ENCODE data around the gene MANF. TPM values are rescaled to one million over a fixed set of nuclear protein-coding genes. Genes with fewer than 3 reads are reported as not detected.
A peak's percentile ranks its signal among the peaks of the same experiment; 100 is the strongest.

MANF gene
- total RNA-seq, 1 experiment from 2014 or later = 132 TPM

GRCh38 chr3:51382076-51382745, 2.9 kb upstream of the MANF start:
- no peak for DNase-seq (ENCODE audit: low read depth, low spot score)
- intact Hi-C loops (cut with micrococcal nuclease) = loop anchor here (10.0 kb wide), 1 partner anchor 1027 kb away; the partner anchor contains the start of genes CYB561D2, NPRL2 and TMEM115
- no peak overlapping the region for H3K27ac ChIP-seq (ENCODE audit: low read depth, low read length)

More at GRCh38 chr3:51382076-51382745, 2.9 kb upstream of the MANF start:
- POLR2A ChIA-PET = no interaction called here
- peaks cover 6 to 22% of the 10 kb centered on the region in 2 experiments; a peak in 3 of 4 replicates for H3K4me1 ChIP-seq (ENCODE audit: control insufficient read depth in 1 of 2, insufficient read depth in 2 of 2, low read length in 2 of 2)
- RAD21 ChIA-PET (ENCODE audit: low non-redundant PET in 1 of 2, low total read pairs in 2 of 2, uncharacterized antibody in 2 of 2, unreplicated experiment in 2 of 2) = no interaction called here
- CTCF ChIA-PET = interaction anchor here (0.5 to 0.9 kb wide), 2 partner anchors 10 to 117 kb away, joined by 3 to 4 read pairs; no protein-coding TSS in a partner anchor
- no peaks in the 10 kb centered on the region for H4K20me1 ChIP-seq (ENCODE audit: insufficient read depth)
- H3K4me2 ChIP-seq (ENCODE audit: low read length) = no peak overlapping the region
- H3K9ac ChIP-seq (ENCODE audit: low read length) = no peak overlapping the region
- no peaks in the 10 kb centered on the region for H3K9me3 ChIP-seq (ENCODE audit: control insufficient read depth in 1 of 2, insufficient read depth in 1 of 2, low read depth in 1 of 2, low read length in 2 of 2)
- no peak overlapping the region for H2AFZ ChIP-seq (ENCODE audit: low read depth, low read length, poor library complexity, severe bottlenecking)
- no TSS peak for BruUV-seq (replicated peaks)
- H3K4me3 ChIP-seq (replicated peaks in 1 of 2; ENCODE audit: low read depth in 1 of 2, low read length in 2 of 2) = no peak overlapping the region
- H3K9me2 ChIP-seq (ENCODE audit: insufficient read depth) = no peaks in the 10 kb centered on the region
- H3K79me2 ChIP-seq (ENCODE audit: insufficient read depth, low read length) = peaks cover 33% of the 10 kb centered on the region
- TF ChIP-seq CTCF (IDR thresholded peaks at IDR 0.05 in 2 of 3, conservative IDR thresholded peaks at IDR 0.05 in 1 of 3; ENCODE audit: borderline replicate concordance in 1 of 3, insufficient read depth in 1 of 3, low read depth in 2 of 3, low read length in 2 of 3) (0 out of 6 replicates have a peak, but pooled peaks of 1 of the 3 experiments have one; percentile 7), JUND (IDR thresholded peaks at IDR 0.05) (no peak), ZBTB33 (IDR thresholded peaks at IDR 0.05; ENCODE audit: extremely low read depth, insufficient replicate concordance, low read length) (no peak), POLR2A (IDR thresholded peaks at IDR 0.05; ENCODE audit: borderline replicate concordance, extremely low read depth, insufficient read depth, insufficient read length) (peak; percentile 23)
- no peaks in the 10 kb centered on the region for H3K27me3 ChIP-seq (ENCODE audit: insufficient read depth, low read length)
- H3K36me3 ChIP-seq (ENCODE audit: control insufficient read depth in 1 of 2, insufficient read depth in 2 of 2, low read length in 2 of 2) = peaks cover 0 to 9% of the 10 kb centered on the region in 2 experiments; a peak in 1 of 4 replicates
- ATAC-seq = no peak
